C4-2B (cell line): ENCODE measurements around the gene RGPD8.
"Not testable (repeated sequence)": the region's sequence is repeated elsewhere in the genome, so short reads cannot be mapped to it uniquely, and the experiment has no call there.

Experiments used
- H3K27ac ChIP-seq: fragments of 450-650 bp; 2 replicates; pipeline ENCODE4 v1.5.1; 2017
- CTCF ChIP-seq: fragments of 450-650 bp; conservative IDR thresholded peaks from 2 replicates; pipeline ENCODE4 v1.5.1; 2017; ENCODE audit warnings: mild to moderate bottlenecking
- ZFX ChIP-seq: fragments of 450-650 bp; IDR thresholded peaks from 2 replicates; pipeline ENCODE4 v1.6.1; 2017

RGPD8 gene

GRCh38 chr2:112451317-112451716, 17.9 kb upstream of the RGPD8 start:
- no peak overlapping the region for H3K27ac ChIP-seq
- TF ChIP-seq CTCF: no peak
- TF ChIP-seq ZFX: no peak

GRCh38 chr2:112449854-112450253, 16.4 kb upstream of the RGPD8 start:
- no peak for TF ChIP-seq CTCF

GRCh38 chr2:112444256-112444655, 10.8 kb upstream of the RGPD8 start:
- H3K27ac ChIP-seq: not testable (repeated sequence)

More at GRCh38 chr2:112449854-112450253, 16.4 kb upstream of the RGPD8 start:
- no peak overlapping the region for H3K27ac ChIP-seq

GRCh38 chr2:112438603-112439261, 5.3 kb upstream of the RGPD8 start:
- not testable (repeated sequence) for H3K27ac ChIP-seq

- not testable (repeated sequence) for H3K27ac ChIP-seq
Measured at GRCh38 chr2:112437405-112437831, 4.0 kb upstream of the RGPD8 start.

GRCh38 chr2:112436993-112437392, 3.5 kb upstream of the RGPD8 start:
- not testable (repeated sequence) for H3K27ac ChIP-seq

GRCh38 chr2:112435716-112436431, 2.4 kb upstream of the RGPD8 start:
- H3K27ac ChIP-seq: not testable (repeated sequence)

- H3K27ac ChIP-seq: not testable (repeated sequence)
Measured at GRCh38 chr2:112434890-112435715, 1.7 kb upstream of the RGPD8 start.

- H3K27ac ChIP-seq: no peak overlapping the region
- no peak for TF ChIP-seq ZFX
- TF ChIP-seq CTCF: no peak
Measured at GRCh38 chr2:112433932-112434730, 686 bp upstream of the RGPD8 start.

GRCh38 chr2:112432735-112433479, 538 bp downstream of the RGPD8 start:
- not testable (repeated sequence) for H3K27ac ChIP-seq

GRCh38 chr2:112432390-112432734, 1.1 kb downstream of the RGPD8 start:
- not testable (repeated sequence) for H3K27ac ChIP-seq

- H3K27ac ChIP-seq: not testable (repeated sequence)
Measured at GRCh38 chr2:112431587-112432295, 1.7 kb downstream of the RGPD8 start.

GRCh38 chr2:112424553-112424952, 8.9 kb downstream of the RGPD8 start:
- H3K27ac ChIP-seq: not testable (repeated sequence)

GRCh38 chr2:112416860-112417259, 16.6 kb downstream of the RGPD8 start:
- not testable (repeated sequence) for H3K27ac ChIP-seq

- not testable (repeated sequence) for H3K27ac ChIP-seq
Measured at GRCh38 chr2:112360055-112360454, 73.4 kb downstream of the RGPD8 start.
